ENCODE results near the gene PPP1R3G.

- TF ChIP-seq CTCF (IDR thresholded peaks at IDR 0.05) (no peak), POLR2A (IDR thresholded peaks at IDR 0.05) (no peak)
Measured at GRCh38 chr6:5088780-5089179, 3.6 kb downstream of the PPP1R3G start.

Measured in heart left ventricle (tissue), 13 donors.